GM18907 (cell line): ENCODE results near the gene ZNF213.
"Not testable (repeated sequence)": the region's sequence is repeated elsewhere in the genome, so short reads cannot be mapped to it uniquely, and the experiment has no call there.

Experiments used
- ATAC-seq: cut with Tn5 transposase; IDR thresholded peaks from one replicate; pipeline ENCODE4 v1.9.1; 2021; ENCODE audit warnings: mild to moderate bottlenecking, moderate library complexity; ENCODE audit not compliant: unreplicated experiment

Gene ZNF213

DNA sequence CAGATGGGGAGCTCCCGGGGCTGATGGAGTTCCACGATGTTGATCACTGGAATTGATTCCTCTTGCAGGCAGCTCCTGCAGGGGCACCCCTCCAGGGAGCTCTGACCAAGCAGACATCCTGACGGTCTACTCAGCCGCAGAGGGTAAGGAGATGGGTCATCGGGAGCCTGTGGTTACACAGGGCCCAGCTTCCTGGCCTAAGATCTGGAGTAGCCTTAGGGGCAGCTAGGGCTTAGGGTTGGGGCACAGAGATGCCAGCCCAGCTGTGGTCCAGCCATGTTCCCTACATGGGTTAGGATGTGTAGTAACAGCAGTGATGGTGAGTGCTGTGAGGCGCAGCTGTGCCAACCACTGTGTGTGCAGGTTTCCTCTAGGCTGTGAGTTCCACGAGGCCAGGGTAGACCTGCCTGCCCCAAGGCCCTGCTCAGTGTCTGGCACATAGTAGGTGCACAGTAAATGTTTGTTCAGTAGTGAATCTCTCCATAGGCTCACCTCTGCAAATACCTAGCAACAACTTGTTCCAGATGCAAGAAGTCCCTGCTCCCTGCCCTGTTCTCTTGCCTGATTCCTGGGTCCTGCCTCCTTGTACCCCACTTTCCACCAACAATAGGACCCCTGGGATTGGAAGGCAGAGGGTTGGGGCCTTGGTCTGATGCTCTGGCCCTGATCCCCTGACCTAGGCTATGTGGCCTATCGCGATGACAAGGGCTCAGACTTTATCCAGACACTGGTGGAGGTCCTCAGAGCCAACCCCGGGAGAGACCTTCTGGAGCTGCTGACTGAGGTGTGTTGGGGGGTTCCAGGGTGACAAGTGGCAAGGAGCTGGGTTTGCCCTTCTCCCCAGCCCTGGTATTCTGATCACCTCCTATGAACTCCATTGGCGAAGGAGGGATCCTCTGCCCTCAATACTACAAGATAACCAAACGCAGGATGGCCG is 13.7 kb downstream of the ZNF213 start:
- no peak for ATAC-seq

DNA sequence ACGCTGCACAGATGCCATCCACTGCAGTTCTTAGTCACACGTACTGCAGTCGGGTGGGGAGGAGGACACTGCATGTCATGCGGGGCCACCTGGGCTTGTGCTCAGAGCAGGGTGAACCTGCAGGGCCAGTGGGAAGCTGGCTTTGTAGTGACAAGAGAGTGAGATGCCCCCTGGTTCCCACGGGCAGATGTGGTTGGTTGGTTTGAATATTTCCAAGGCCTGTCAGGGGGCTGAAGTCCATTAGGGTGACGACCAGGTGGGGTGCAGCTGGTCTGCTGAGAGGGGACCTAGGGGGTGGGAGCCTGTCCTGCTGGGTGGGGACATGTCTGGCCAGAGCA is 14.3 kb downstream of the ZNF213 start:
- ATAC-seq = no peak

GRCh38 chr16:3149630-3150345 is 15.0 kb downstream of the ZNF213 start:
- ATAC-seq = peak; percentile 24

- peak; percentile 73 for ATAC-seq
Observed at GRCh38 chr16:3150346-3151218, 15.8 kb downstream of the ZNF213 start.

DNA sequence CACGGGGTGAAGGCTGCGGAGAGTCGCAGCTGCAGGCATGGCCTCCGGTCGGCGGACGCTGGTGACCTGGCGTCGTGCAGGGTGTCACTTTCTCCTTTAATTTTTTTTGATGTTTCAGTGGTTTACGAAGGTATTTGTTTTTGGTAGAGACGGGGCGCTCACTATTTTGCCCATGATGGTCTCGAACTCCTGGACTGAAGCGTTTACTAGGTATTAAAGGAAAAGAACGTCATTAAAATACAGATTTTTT is 17.1 kb downstream of the ZNF213 start:
- ATAC-seq = no peak

- ATAC-seq = peak; percentile 21
Observed at GRCh38 chr16:3152277-3152990, 17.6 kb downstream of the ZNF213 start.

- no peak for ATAC-seq
Observed at GRCh38 chr16:3152991-3153368, 18.2 kb downstream of the ZNF213 start.

- no peak for ATAC-seq
Observed at GRCh38 chr16:3155181-3155580, 20.4 kb downstream of the ZNF213 start.

DNA sequence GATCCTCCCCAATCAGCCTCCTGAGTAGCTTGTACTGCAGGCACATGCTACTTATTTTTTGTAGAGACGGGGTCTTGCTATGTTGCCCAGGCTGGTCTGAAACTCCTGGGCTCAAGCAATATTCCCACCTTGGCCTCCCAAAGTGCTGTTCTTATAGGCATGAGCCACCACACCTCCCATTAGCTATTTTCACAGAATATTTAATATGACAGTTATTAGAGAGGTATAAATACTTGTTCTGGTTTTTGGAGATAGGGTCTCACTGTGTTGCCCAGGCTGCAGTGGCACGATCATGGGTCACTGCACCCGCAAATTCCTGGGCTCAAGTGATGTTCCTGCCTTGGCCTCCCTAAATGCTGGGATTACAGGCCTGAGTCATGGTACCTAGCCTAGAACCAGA is 21.1 kb downstream of the ZNF213 start:
- ATAC-seq = no peak

GRCh38 chr16:3157229-3158025 is 22.6 kb downstream of the ZNF213 start:
- no peak for ATAC-seq

GRCh38 chr16:3158026-3158509 is 23.2 kb downstream of the ZNF213 start:
- no peak for ATAC-seq

- peak; percentile 44 for ATAC-seq
Observed at GRCh38 chr16:3158510-3159314, 23.9 kb downstream of the ZNF213 start.

DNA sequence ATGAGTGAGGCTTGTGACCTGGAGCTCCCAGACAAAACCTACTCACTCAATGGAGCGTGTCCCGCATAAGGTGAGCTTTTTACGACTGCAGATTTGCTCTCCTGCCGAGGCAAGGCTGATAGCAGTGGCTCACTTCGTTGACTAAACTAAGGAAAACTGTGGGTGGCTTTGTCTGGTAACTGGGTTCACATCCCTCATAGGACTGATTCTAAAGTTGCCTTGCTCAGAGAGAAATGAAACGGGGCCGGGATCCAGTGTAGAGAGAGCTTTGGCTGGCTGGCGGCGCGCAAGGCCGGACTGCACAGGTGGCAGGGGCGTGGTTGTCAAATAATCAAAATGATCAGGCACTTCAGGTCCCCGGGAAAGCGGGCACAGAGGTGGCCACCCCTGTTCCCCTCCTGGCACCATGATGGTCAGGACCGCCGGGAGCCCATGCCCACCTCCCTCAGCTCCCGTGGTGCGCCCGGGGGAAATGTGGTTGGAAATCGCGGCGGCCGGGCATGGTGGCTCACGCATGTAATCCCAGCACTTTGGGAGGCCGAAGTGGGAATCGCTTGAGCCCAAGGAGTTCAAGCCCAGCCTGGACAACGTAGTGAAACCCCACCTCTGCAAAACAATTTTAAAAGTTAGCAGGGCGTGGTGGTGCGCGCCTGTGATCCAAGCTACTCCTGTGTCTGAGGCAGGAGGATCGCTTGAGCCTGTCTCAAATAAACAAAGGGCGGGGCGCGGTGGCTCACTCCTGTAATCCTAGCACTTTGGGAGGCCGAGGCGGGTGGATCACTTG is 26.6 kb downstream of the ZNF213 start:
- no peak for ATAC-seq

GRCh38 chr16:3164121-3164991 is 29.5 kb downstream of the ZNF213 start:
- no peak for ATAC-seq

GRCh38 chr16:3165111-3165822 is 30.4 kb downstream of the ZNF213 start:
- no peak for ATAC-seq

- ATAC-seq = no peak
Observed at GRCh38 chr16:3166505-3166886, 31.7 kb downstream of the ZNF213 start.

DNA sequence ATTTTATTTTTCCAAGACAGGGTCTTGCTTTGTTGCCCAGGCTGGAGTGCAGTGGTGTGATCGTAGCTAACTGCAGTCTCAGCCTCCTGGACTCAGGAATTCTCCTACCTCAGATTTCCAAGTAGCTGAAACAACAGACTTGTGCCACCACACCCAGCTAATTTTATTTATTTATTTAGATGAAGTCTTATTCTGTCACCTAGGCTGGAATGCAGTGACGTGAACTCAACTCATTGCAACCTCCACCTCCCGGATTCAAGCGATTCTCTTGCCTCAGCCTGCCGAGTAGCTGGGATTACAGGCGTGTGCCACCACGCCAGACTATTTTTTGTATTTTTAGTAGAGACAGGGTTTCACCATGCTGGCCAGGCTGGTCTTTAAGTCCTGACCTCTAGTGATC is 33.9 kb downstream of the ZNF213 start:
- not testable (repeated sequence) for ATAC-seq
